ENCODE measurements around the gene BMPR1A. TPM values are rescaled to one million over a fixed set of nuclear protein-coding genes. Genes with fewer than 3 reads are reported as not detected.

The BMPR1A gene
- total RNA-seq, 2 donors from 2014 or later: 9.9 to 12.2 TPM

- DNase-seq: no peak
- H3K9me3 ChIP-seq: no peaks in the 10 kb centered on the region
- TF ChIP-seq CTCF (IDR thresholded peaks at IDR 0.05) (no peak), POLR2A (IDR thresholded peaks at IDR 0.05) (no peak)
- H3K27ac ChIP-seq: no peak overlapping the region
- H3K4me1 ChIP-seq: peaks cover 21% of the 10 kb centered on the region
- H3K4me3 ChIP-seq: no peak overlapping the region
- H3K27me3 ChIP-seq: no peaks in the 10 kb centered on the region
- intact Hi-C loops (cut with DNase I): no loop called here
- ATAC-seq: no peak
- 62 to 72% methylated on average over 5 of the region's 5 CpGs for WGBS, 2 donors
- no peaks in the 10 kb centered on the region for H3K36me3 ChIP-seq (replicated peaks in 1 of 2; ENCODE audit: insufficient read depth in 1 of 2, low read depth in 2 of 2)
Observed at GRCh38 chr10:86779220-86780017, 23.0 kb downstream of the BMPR1A start.

GRCh38 chr10:86782701-86783418 lies 26.4 kb downstream of the BMPR1A start:
- no peaks in the 10 kb centered on the region for H3K27me3 ChIP-seq
- 95 to 100% methylated on average over 1 of the region's 1 CpG for WGBS, 2 donors
- H3K9me3 ChIP-seq: no peaks in the 10 kb centered on the region
- H3K36me3 ChIP-seq (replicated peaks in 1 of 2; ENCODE audit: insufficient read depth in 1 of 2, low read depth in 2 of 2): no peaks in the 10 kb centered on the region
- no peak overlapping the region for H3K4me3 ChIP-seq
- DNase-seq (no peak), ATAC-seq (no peak)
- intact Hi-C loops (cut with DNase I): no loop called here
- H3K27ac ChIP-seq: no peak overlapping the region
- H3K4me1 ChIP-seq: peaks cover 28% of the 10 kb centered on the region
- no peak for TF ChIP-seq CTCF (IDR thresholded peaks at IDR 0.05)
- TF ChIP-seq POLR2A (IDR thresholded peaks at IDR 0.05): no peak

GRCh38 chr10:86785037-86785436 lies 28.6 kb downstream of the BMPR1A start:
- Histone ChIP-seq H3K4me3 (no peak overlapping the region), H3K27me3 (no peaks in the 10 kb centered on the region), H3K27ac (peak overlapping the region in 2 of 4 donors; percentile 70 to 71), H3K4me1 (peaks cover 20% of the 10 kb centered on the region), H3K36me3 (replicated peaks in 1 of 2; ENCODE audit: insufficient read depth in 1 of 2, low read depth in 2 of 2) (no peaks in the 10 kb centered on the region), H3K9me3 (no peaks in the 10 kb centered on the region)
- intact Hi-C loops (cut with DNase I): no loop called here
- ATAC-seq: no peak
- 98% methylated on average over 4 of the region's 4 CpGs for WGBS, 2 donors
- no peak for TF ChIP-seq CTCF (IDR thresholded peaks at IDR 0.05)
- no peak for TF ChIP-seq POLR2A (IDR thresholded peaks at IDR 0.05)
- DNase-seq: no peak

- no peak for DNase-seq
- Histone ChIP-seq H3K36me3 (replicated peaks in 1 of 2; ENCODE audit: insufficient read depth in 1 of 2, low read depth in 2 of 2) (no peaks in the 10 kb centered on the region), H3K4me1 (peaks cover 20% of the 10 kb centered on the region), H3K27ac (peak overlapping the region in 3 of 4 donors; percentile 64 to 71 (median 70)), H3K9me3 (no peaks in the 10 kb centered on the region), H3K4me3 (no peak overlapping the region), H3K27me3 (no peaks in the 10 kb centered on the region)
- 60 to 67% methylated on average over 5 of the region's 5 CpGs for WGBS, 2 donors
- TF ChIP-seq CTCF (IDR thresholded peaks at IDR 0.05) (no peak), POLR2A (IDR thresholded peaks at IDR 0.05) (no peak)
- ATAC-seq: no peak
- intact Hi-C loops (cut with DNase I): no loop called here
Observed at GRCh38 chr10:86785968-86786367, 29.5 kb downstream of the BMPR1A start.

Measured in body of pancreas (tissue), 4 donors.